HCT116 (cell line): ENCODE measurements around the gene TMC1.

Experiments
- EZH2 ChIP-seq: fragments of 200-600 bp; sonication (generic); IDR thresholded peaks from 2 replicates; pipeline ENCODE4 v1.6.1; 2017; ENCODE audit warnings: antibody characterized with exemption, mixed run types
- POLR2AphosphoS5 ChIP-seq: IDR thresholded peaks from 2 replicates; pipeline ENCODE4 v1.6.1; 2011; ENCODE audit warnings: mild to moderate bottlenecking, low read depth, low read length, moderate library complexity
- SIN3A ChIP-seq: IDR thresholded peaks from 2 replicates; pipeline ENCODE4 v1.6.1; 2012; ENCODE audit warnings: low read depth
- TCF7L2 ChIP-seq: IDR thresholded peaks from 2 replicates; pipeline ENCODE4 v1.7.0; 2011; ENCODE audit warnings: borderline replicate concordance, inconsistent platforms; ENCODE audit not compliant: insufficient read depth, insufficient read length; ENCODE audit errors: extremely low read depth
- ZNF274 ChIP-seq: fragments of 200-500 bp; sonication (Bioruptor generic); IDR thresholded peaks from 2 replicates; pipeline ENCODE4 v1.6.1; 2014; ENCODE audit warnings: mild to moderate bottlenecking, low read depth, low read length, inconsistent platforms
- TF ChIP-seq, protein P1 (sequence below), 3 experiments: fragments of 200-600 bp in 1 of 3; sonication (generic) in 1 of 3; IDR thresholded peaks in 2 of 3; conservative IDR thresholded peaks in 1 of 3; 2 replicates each; pipeline ENCODE4 v1.5.1; 2012 to 2017; ENCODE audit warnings: low read depth in 2 of 3, low read length in 2 of 3, antibody characterized with exemption in 1 of 3, borderline replicate concordance in 1 of 3, control low read depth in 1 of 3, mild to moderate bottlenecking in 1 of 3, mixed read lengths in 1 of 3, mixed run types in 1 of 3, moderate library complexity in 1 of 3; ENCODE audit not compliant: insufficient read depth in 1 of 3

DNA sequence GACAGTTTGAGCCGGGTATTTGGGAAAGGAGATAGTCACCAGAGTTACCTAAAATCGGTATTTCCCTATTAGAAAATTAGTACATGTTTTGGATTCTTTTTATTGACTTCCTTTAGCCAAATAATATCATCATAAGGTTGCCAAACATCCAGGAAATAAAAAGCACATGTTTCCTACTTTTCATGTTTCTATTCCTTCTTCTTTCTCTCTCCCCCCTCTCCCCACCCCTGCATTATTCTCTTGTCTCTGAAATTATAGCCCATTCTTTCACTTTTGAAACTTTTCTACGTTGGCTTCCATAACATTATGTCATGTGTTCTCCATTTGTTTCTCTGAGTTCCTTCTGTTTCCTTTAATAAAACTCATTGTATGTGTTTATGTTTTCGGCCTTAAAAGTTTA, 269.6 kb downstream of the TMC1 start:
- TF ChIP-seq SIN3A = no peak
- TF ChIP-seq, protein P1, sequence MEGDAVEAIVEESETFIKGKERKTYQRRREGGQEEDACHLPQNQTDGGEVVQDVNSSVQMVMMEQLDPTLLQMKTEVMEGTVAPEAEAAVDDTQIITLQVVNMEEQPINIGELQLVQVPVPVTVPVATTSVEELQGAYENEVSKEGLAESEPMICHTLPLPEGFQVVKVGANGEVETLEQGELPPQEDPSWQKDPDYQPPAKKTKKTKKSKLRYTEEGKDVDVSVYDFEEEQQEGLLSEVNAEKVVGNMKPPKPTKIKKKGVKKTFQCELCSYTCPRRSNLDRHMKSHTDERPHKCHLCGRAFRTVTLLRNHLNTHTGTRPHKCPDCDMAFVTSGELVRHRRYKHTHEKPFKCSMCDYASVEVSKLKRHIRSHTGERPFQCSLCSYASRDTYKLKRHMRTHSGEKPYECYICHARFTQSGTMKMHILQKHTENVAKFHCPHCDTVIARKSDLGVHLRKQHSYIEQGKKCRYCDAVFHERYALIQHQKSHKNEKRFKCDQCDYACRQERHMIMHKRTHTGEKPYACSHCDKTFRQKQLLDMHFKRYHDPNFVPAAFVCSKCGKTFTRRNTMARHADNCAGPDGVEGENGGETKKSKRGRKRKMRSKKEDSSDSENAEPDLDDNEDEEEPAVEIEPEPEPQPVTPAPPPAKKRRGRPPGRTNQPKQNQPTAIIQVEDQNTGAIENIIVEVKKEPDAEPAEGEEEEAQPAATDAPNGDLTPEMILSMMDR (IDR thresholded peaks at IDR 0.05 in 2 of 3, conservative IDR thresholded peaks at IDR 0.05 in 1 of 3; ENCODE audit: borderline replicate concordance in 1 of 3, insufficient read depth in 1 of 3, low read depth in 2 of 3, low read length in 2 of 3) = no peak
- no peak for TF ChIP-seq ZNF274
- no peak for TF ChIP-seq TCF7L2
- no peak for TF ChIP-seq POLR2AphosphoS5
- TF ChIP-seq EZH2 = no peak
